Measurements from ENCODE around the gene ATXN3. TPM values are rescaled to one million over a fixed set of nuclear protein-coding genes. Genes with fewer than 3 reads are reported as not detected.

ATXN3 gene
- polyA plus RNA-seq, 4 donors: 20.0 to 40.8 (median 31.3) TPM

- no peak for DNase-seq (ENCODE audit: low read depth in 4 of 4, low spot score in 2 of 4)
Measured at GRCh38 chr14:92012121-92012748, 94.1 kb downstream of the ATXN3 start.

GRCh38 chr14:92010644-92011043 lies 95.7 kb downstream of the ATXN3 start:
- no peak for DNase-seq (ENCODE audit: low read depth in 4 of 4, low spot score in 2 of 4)

GRCh38 chr14:92009604-92010003 lies 96.8 kb downstream of the ATXN3 start:
- no peak for DNase-seq (ENCODE audit: low read depth in 4 of 4, low spot score in 2 of 4)

Other genes starting within 250 kb of the ATXN3 start
- 10 to 100 TPM in 3 of 4 donors, 1 to 10 TPM in 1; 8.1 to 19.8 (median 12.8) TPM for gene TC2N, start 239.0 kb downstream of the ATXN3 start, polyA plus RNA-seq (ENCODE audit: insufficient read length in 4 of 4)
- gene FBLN5, start 158.9 kb downstream of the ATXN3 start, polyA plus RNA-seq (ENCODE audit: insufficient read length in 4 of 4): 100 to 1,000 TPM; 143 to 181 (median 156) TPM
- gene TRIP11, start 66.5 kb downstream of the ATXN3 start, polyA plus RNA-seq (ENCODE audit: insufficient read length in 4 of 4): 10 to 100 TPM; 30.9 to 42.4 (median 35.5) TPM
- gene NDUFB1, start 15.1 kb upstream of the ATXN3 start, polyA plus RNA-seq (ENCODE audit: insufficient read length in 4 of 4): 100 to 1,000 TPM; 157 to 204 (median 183) TPM
- gene CPSF2, start 15.4 kb upstream of the ATXN3 start, polyA plus RNA-seq (ENCODE audit: insufficient read length in 4 of 4): 10 to 100 TPM; 56.7 to 66.6 (median 62.1) TPM
- under 1 TPM; 0.20 to 0.37 (median 0.27) TPM for gene SLC24A4, start 216.6 kb upstream of the ATXN3 start, polyA plus RNA-seq (ENCODE audit: insufficient read length in 4 of 4)

All from left renal cortex interstitium (tissue), 4 donors.